GM18520 (cell line): ENCODE results near the gene DDO.
"Not testable (repeated sequence)": the region's sequence is repeated elsewhere in the genome, so short reads cannot be mapped to it uniquely, and the experiment has no call there.

ENCODE experiments used
- ATAC-seq: cut with Tn5 transposase; IDR thresholded peaks from one replicate; pipeline ENCODE4 v1.9.1; 2021; ENCODE audit not compliant: unreplicated experiment

The DDO gene

GRCh38 chr6:110369066-110369465 lies 46.3 kb downstream of the DDO start:
- ATAC-seq, result no peak

DNA sequence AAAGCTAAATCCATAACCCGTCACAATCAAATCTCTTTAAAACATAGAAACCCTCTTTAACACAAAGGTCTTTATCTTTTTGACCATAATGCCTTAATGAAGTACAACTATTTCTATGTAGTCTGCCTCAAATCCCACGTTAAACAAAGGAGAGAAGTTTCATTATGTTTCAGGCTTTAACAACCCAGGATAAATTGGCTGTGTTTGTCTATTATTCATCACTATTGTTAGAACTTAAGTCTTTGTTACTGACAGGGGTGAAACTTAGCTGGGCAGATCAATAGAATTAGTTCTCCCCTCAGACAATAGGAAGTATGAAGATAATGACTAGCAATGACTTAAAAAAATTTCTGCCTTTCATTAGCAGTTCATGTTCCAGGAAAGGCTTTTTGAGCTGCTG lies 47.1 kb downstream of the DDO start:
- no peak for ATAC-seq

DNA sequence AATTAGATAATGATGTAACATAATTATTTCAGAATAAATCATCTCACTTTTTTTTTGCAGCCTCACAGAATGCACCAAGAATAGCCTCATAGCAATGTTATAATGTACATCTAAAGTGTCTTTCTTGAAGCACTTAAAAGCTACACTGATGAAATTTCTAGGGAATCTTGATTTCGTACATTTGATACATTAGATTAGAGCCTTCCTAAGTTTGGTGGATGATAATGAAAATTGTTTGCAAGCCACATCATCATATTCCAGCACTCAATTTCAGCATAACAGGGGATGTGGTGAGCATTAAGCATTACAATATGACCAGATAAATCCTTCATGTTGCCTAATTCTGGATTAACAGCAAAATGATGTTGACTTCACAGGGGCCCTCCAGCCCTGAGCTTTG lies 47.5 kb downstream of the DDO start:
- ATAC-seq, result no peak

GRCh38 chr6:110366975-110367374 lies 48.4 kb downstream of the DDO start:
- ATAC-seq, result no peak

DNA sequence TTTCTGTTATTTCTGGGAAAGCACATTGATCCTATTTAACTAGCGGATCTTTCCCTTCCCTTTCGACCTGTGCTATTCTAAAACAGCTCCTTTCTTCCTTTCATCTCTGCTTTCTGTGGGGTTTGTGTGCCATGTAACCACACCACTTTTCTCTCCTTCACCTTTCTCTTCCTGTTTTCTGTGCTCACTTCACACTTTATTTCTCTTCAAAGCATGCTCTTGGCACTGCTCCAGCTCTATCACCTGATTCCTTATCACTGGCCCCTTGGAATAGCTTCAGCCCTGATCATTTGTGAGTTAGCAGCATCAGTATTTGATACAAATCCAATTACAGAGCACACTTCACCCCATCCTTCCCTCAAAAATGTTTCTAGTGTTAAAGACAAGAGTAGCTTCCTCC lies 49.1 kb downstream of the DDO start:
- no peak for ATAC-seq

DNA sequence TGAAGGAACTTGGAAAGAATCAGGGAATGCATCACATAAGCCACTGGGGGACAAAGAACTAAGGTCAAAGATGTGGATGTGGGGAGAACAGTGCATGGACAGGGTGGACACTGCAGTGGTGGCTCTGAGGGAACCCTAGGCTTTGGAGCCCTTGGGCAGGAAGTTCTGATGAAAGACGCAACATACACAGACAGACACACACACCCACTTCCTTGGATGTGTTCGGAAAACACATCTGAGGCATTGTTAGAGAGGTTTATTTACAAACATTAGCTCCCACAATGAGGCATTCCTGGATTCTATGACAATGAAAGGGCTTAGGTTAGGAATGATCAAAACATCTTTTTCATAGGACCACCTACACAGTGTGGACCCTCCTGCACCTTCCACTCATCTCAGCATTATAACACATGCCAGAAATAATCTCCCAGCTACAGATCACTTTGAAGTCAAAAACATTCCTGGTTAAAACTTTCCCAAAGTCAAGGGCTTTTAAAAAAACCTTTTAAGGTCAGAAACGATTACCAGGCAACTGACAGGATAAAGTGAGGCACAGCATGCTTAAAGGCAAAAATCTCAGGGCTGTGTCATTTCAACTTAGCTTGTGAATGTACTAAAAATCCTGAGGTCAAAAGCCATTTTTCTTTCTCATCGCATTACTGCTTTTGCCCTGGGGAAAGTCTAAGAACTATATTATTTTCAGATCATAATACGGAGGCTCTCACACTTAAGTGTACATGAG lies 50.8 kb downstream of the DDO start:
- ATAC-seq, result no peak

DNA sequence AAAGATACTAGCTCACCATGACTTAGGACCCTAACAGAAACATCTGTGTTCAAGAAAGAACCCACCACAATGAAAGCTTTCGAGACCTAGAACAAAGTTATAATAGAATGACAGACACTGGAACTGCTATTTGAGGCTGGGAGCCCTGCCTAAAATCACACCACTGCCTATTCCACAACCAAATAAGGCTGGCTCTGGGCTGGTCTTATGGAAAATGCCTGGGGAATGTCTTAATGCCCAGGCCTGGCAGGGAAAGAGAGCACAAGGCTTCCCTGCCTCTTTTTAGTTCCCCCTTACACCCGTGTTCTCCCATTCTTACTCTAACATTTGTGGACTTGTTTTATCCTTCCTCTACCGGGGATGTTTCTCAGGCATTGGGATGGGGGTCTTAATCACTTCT lies 51.6 kb downstream of the DDO start:
- no peak for ATAC-seq

- ATAC-seq, result no peak
Observed at GRCh38 chr6:110360676-110361075, 54.7 kb downstream of the DDO start.

GRCh38 chr6:110359556-110359955 lies 55.8 kb downstream of the DDO start:
- no peak for ATAC-seq

GRCh38 chr6:110358553-110359160 lies 56.7 kb downstream of the DDO start:
- no peak for ATAC-seq

GRCh38 chr6:110357664-110358552 lies 57.5 kb downstream of the DDO start, which contains the start of gene METTL24:
TSS of gene METTL24 (minus strand) at chr6:110358349. CDS start at chr6:110358272, 77 bp downstream.
- no peak for ATAC-seq

- ATAC-seq, result no peak
Observed at GRCh38 chr6:110357298-110357663, 58.1 kb downstream of the DDO start.

DNA sequence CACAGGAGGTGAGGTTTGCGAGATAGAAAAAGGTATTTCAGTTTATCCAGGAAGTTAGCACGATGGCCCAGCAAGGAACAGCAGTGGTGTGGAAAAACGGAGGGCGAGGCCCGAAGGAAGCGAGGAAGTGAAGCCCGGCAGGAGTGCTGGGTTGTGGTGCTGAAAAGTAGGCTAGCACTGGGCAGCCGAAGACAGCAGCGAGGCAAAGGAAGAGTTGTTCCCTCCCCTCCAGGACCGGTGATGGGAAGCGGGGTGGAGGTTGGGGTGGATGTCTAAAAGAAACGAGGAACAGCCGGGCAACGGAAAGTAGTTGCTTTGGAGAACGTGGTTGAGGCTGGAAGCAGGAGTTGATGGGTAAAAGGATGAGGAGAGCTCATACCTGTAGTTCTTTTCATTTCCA lies 58.6 kb downstream of the DDO start:
- ATAC-seq, result no peak

- no peak for ATAC-seq
Observed at GRCh38 chr6:110355727-110356126, 59.6 kb downstream of the DDO start.

DNA sequence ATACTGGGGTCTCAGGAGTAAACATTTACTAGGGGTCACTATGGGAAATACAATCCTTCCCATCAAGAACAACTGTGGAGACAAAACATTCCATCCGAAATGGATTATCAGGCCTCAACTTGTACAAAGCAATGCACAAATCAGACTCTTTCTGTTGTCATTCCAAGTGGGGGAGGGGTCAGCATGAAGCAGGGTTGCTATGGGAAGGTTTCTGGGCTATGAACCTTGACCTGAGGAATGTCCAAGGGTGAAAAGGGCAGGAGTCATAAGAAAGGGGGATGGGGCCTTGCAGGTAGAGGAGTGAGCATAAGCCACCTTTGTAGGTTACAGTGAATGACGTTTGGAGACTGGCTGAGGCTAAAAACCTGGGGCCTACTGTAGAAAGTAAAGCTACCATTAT lies 60.4 kb downstream of the DDO start:
- ATAC-seq, result no peak

DNA sequence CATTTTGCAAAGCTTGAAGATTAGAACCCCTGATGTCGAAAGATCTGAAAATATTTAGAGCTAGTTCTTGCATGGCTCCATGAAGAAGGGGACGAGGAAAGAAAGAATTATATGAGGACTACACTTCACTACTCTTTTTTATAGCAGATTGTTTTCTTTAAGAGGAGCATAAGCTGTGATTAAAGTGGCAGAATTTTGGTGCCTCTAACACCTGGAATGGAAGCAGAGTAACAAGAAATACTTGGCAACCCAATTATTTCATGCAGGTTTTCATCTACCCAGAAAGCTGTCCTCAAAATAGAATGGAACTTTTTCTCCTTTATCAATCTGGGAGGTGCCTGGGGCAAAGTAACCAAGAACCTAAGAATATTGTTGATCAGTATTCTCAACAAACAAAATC lies 61.2 kb downstream of the DDO start:
- ATAC-seq, result no peak

DNA sequence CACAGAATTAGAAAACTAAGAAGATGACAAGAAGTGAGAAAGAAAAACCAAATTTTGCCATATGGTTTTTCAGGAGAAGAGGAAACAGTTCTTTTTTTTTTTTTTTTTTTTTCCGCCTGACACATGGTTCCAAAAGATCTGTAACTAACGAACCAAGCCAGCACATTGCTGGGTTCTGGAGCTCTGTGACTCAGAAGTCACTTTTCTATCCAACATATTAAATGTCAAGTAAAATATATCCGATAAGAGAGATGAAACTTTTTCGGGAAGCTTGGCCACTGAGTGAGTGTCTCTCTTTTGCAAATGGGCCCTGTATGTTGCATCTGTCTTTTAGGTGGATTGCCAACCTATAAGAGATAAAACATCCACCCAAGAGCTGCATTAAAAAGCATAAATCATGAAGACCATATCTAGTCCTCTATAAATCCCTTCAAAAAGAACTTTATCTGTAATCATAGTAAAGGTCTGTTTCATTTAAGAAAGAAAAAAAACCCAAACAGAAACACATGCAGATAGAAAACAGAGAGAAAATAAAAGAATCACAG lies 61.8 kb downstream of the DDO start:
- ATAC-seq, result no peak

- ATAC-seq, result no peak
Observed at GRCh38 chr6:110352563-110353262, 62.7 kb downstream of the DDO start.

DNA sequence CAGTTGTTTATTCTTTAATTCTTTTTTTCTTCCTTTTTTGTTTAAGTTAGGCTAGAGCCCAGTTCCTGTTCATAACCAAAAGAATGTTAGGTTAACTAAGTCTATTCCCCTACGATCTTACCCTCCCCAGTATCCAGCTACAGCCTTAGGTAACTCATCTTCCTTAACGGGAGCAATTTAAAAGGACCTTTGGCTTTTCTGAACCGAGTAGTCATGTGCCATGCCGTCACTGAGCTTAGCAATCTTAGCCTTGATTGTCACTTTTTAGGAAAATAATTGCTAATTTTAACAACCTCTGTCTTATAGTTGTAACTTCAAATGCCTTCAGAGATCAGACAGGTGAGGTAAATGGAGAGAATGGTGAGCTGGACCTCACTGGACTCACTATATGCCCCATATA lies 63.4 kb downstream of the DDO start:
- no peak for ATAC-seq

DNA sequence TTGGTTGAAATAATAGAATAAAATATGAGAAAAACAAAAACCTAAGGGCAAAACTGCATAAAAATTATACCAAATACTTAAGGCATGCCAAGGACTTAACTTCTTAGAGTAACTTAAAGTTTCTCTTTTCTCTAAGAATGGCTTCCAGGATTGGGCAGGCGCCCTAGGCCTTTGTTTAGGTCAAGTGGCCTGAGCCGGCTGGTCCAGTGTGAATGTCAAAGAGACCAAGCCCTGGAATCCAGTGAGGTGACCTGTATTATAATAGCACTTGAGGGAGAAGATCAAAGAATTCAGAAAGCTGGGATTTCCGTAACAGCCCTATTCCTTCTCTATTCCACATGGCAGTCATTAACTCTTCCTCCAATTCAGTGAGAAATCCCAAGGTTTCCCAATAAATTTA lies 63.8 kb downstream of the DDO start:
- ATAC-seq, result no peak

DNA sequence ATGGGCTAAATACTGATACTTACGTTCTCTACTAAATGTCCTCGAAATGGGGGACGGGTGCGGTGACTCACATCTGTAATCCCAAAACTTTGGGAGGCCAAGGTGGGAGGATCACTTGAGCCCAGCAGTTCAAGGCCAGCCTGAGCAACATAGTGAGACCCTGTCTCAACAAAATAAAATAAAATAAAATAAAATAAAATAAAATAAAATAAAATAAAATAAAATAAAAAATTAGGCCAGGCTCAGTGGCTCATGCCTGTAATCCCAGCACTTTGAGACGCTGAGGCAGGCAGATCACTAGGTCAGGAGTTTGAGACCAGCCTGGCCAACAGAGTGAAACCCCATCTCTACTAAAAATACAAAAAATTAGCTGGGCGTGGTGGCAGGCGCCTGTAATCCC lies 64.8 kb downstream of the DDO start:
- not testable (repeated sequence) for ATAC-seq
